ENCODE results near the gene CUTC. TPM values are rescaled to one million over a fixed set of nuclear protein-coding genes. Genes with fewer than 3 reads are reported as not detected.

The CUTC gene
- total and polyA plus RNA-seq, 2 donors from 2014 or later = 16.5 to 19.1 TPM

GRCh38 chr10:99754670-99755069, 22.6 kb downstream of the CUTC start:
- H3K36me3 ChIP-seq (ENCODE audit: control insufficient read depth in 2 of 3, insufficient read depth in 3 of 3, low read length in 3 of 3) = peaks cover 2 to 47% (median 9%) of the 10 kb centered on the region in 3 donors

GRCh38 chr10:99756159-99756558, 24.1 kb downstream of the CUTC start:
- TF ChIP-seq CTCF (IDR thresholded peaks at IDR 0.05; ENCODE audit: borderline replicate concordance, extremely low read depth, insufficient read depth) = no peak
- intact Hi-C loops (cut with DNase I) = no loop called here
- Histone ChIP-seq H3K27me3 (ENCODE audit: control insufficient read depth, insufficient read depth, low read length) (no peaks in the 10 kb centered on the region), H3K4me3 (ENCODE audit: low read length in 3 of 3) (no peak overlapping the region), H3K9ac (ENCODE audit: low read length in 3 of 3) (no peak overlapping the region), H3K27ac (ENCODE audit: low read depth in 2 of 2, low read length in 2 of 2) (no peak overlapping the region), H3K36me3 (ENCODE audit: control insufficient read depth in 2 of 3, insufficient read depth in 3 of 3, low read length in 3 of 3) (peaks cover 2 to 52% (median 12%) of the 10 kb centered on the region in 3 donors), H3K9me3 (ENCODE audit: control insufficient read depth in 2 of 3, insufficient read depth in 1 of 3, low read length in 3 of 3) (no peaks in the 10 kb centered on the region), H3K4me1 (ENCODE audit: control insufficient read depth in 2 of 3, insufficient read depth in 2 of 3, low read depth in 1 of 3, low read length in 3 of 3) (no peaks in the 10 kb centered on the region)
- DNase-seq = no peak
- no peak for FAIRE-seq

More at GRCh38 chr10:99754670-99755069, 22.6 kb downstream of the CUTC start:
- no peak overlapping the region for H3K27ac ChIP-seq (ENCODE audit: low read depth in 2 of 2, low read length in 2 of 2)
- no peak overlapping the region for H3K4me3 ChIP-seq (ENCODE audit: low read length in 3 of 3)
- intact Hi-C loops (cut with DNase I) = no loop called here
- DNase-seq (no peak), FAIRE-seq (no peak)
- no peaks in the 10 kb centered on the region for H3K9me3 ChIP-seq (ENCODE audit: control insufficient read depth in 2 of 3, insufficient read depth in 1 of 3, low read length in 3 of 3)
- H3K27me3 ChIP-seq (ENCODE audit: control insufficient read depth, insufficient read depth, low read length) = no peaks in the 10 kb centered on the region
- H3K9ac ChIP-seq (ENCODE audit: low read length in 3 of 3) = no peak overlapping the region
- no peaks in the 10 kb centered on the region for H3K4me1 ChIP-seq (ENCODE audit: control insufficient read depth in 2 of 3, insufficient read depth in 2 of 3, low read depth in 1 of 3, low read length in 3 of 3)
- TF ChIP-seq CTCF (IDR thresholded peaks at IDR 0.05; ENCODE audit: borderline replicate concordance, extremely low read depth, insufficient read depth) = no peak

GRCh38 chr10:99758211-99758891, 26.3 kb downstream of the CUTC start:
- Histone ChIP-seq H3K9ac (ENCODE audit: low read length in 3 of 3) (no peak overlapping the region), H3K27ac (ENCODE audit: low read depth in 2 of 2, low read length in 2 of 2) (no peak overlapping the region)
- no peak for FAIRE-seq

More at GRCh38 chr10:99758211-99758891, 26.3 kb downstream of the CUTC start:
- no peak for TF ChIP-seq CTCF (IDR thresholded peaks at IDR 0.05; ENCODE audit: borderline replicate concordance, extremely low read depth, insufficient read depth)
- H3K4me1 ChIP-seq (ENCODE audit: control insufficient read depth in 2 of 3, insufficient read depth in 2 of 3, low read depth in 1 of 3, low read length in 3 of 3) = no peaks in the 10 kb centered on the region
- intact Hi-C loops (cut with DNase I) = no loop called here
- no peaks in the 10 kb centered on the region for H3K9me3 ChIP-seq (ENCODE audit: control insufficient read depth in 2 of 3, insufficient read depth in 1 of 3, low read length in 3 of 3)
- peaks cover 2 to 45% (median 12%) of the 10 kb centered on the region in 3 donors for H3K36me3 ChIP-seq (ENCODE audit: control insufficient read depth in 2 of 3, insufficient read depth in 3 of 3, low read length in 3 of 3)
- no peak overlapping the region for H3K4me3 ChIP-seq (ENCODE audit: low read length in 3 of 3)
- peak in 2 of 5 donors; percentile 31 to 52 for DNase-seq
- H3K27me3 ChIP-seq (ENCODE audit: control insufficient read depth, insufficient read depth, low read length) = no peaks in the 10 kb centered on the region
